ENCODE measurements around the gene TIFAB. TPM values are rescaled to one million over a fixed set of nuclear protein-coding genes. Genes with fewer than 3 reads are reported as not detected.

The TIFAB gene
- total RNA-seq, 1 donor from 2014 or later: not detected

- Histone ChIP-seq H3K27me3 (no peaks in the 10 kb centered on the region), H3K36me3 (no peaks in the 10 kb centered on the region), H3K27ac (no peak overlapping the region), H3K4me1 (no peaks in the 10 kb centered on the region), H3K4me3 (no peak overlapping the region), H3K9me3 (no peaks in the 10 kb centered on the region)
- no peak for TF ChIP-seq CTCF (IDR thresholded peaks at IDR 0.05)
- DNase-seq (ENCODE audit: low spot score in 2 of 2): no peak
- intact Hi-C loops (cut with DNase I): no loop called here
These were observed 26.8 kb upstream of the TIFAB start for GRCh38 chr5:135478938-135479337.

- DNase-seq (ENCODE audit: low spot score in 2 of 2): no peak
- H3K9me3 ChIP-seq: no peaks in the 10 kb centered on the region
- TF ChIP-seq CTCF (IDR thresholded peaks at IDR 0.05): no peak
- no peaks in the 10 kb centered on the region for H3K36me3 ChIP-seq
- no peaks in the 10 kb centered on the region for H3K4me1 ChIP-seq
- no peak overlapping the region for H3K27ac ChIP-seq
- intact Hi-C loops (cut with DNase I): no loop called here
- no peaks in the 10 kb centered on the region for H3K27me3 ChIP-seq
- H3K4me3 ChIP-seq: no peak overlapping the region
These were observed 25.5 kb upstream of the TIFAB start for GRCh38 chr5:135477613-135478066.

- H3K36me3 ChIP-seq: no peaks in the 10 kb centered on the region
- H3K27ac ChIP-seq: no peak overlapping the region
- H3K27me3 ChIP-seq: no peaks in the 10 kb centered on the region
- peak in 1 of 2 donors; percentile 37 for DNase-seq (ENCODE audit: low spot score in 2 of 2)
- no peak for TF ChIP-seq CTCF (IDR thresholded peaks at IDR 0.05)
- intact Hi-C loops (cut with DNase I): no loop called here
- no peak overlapping the region for H3K4me3 ChIP-seq
- no peaks in the 10 kb centered on the region for H3K4me1 ChIP-seq
- H3K9me3 ChIP-seq: no peaks in the 10 kb centered on the region
These were observed 24.7 kb upstream of the TIFAB start for GRCh38 chr5:135476615-135477581.

- Histone ChIP-seq H3K4me1 (no peaks in the 10 kb centered on the region), H3K27ac (no peak overlapping the region), H3K9me3 (no peaks in the 10 kb centered on the region), H3K4me3 (no peak overlapping the region), H3K27me3 (no peaks in the 10 kb centered on the region), H3K36me3 (no peaks in the 10 kb centered on the region)
- DNase-seq (ENCODE audit: low spot score in 2 of 2): no peak
- intact Hi-C loops (cut with DNase I): no loop called here
- TF ChIP-seq CTCF (IDR thresholded peaks at IDR 0.05): no peak
These were observed 22.0 kb upstream of the TIFAB start for GRCh38 chr5:135473956-135474670.

- intact Hi-C loops (cut with DNase I): no loop called here
- no peak for TF ChIP-seq CTCF (IDR thresholded peaks at IDR 0.05)
- Histone ChIP-seq H3K4me1 (no peaks in the 10 kb centered on the region), H3K36me3 (no peaks in the 10 kb centered on the region), H3K27ac (no peak overlapping the region), H3K27me3 (no peaks in the 10 kb centered on the region), H3K9me3 (no peaks in the 10 kb centered on the region), H3K4me3 (no peak overlapping the region)
- DNase-seq (ENCODE audit: low spot score in 2 of 2): peak in 1 of 2 donors; percentile 45
These were observed 20.0 kb upstream of the TIFAB start for GRCh38 chr5:135472141-135472540.
